HG03095 (cell line): ENCODE results near the gene NKX1-1.
"Not testable (repeated sequence)": the region's sequence is repeated elsewhere in the genome, so short reads cannot be mapped to it uniquely, and the experiment has no call there.

Source experiments
- ATAC-seq: cut with Tn5 transposase; IDR thresholded peaks from one replicate; pipeline ENCODE4 v1.9.1; 2021; ENCODE audit warnings: moderate library complexity; ENCODE audit not compliant: unreplicated experiment

The NKX1-1 gene

DNA sequence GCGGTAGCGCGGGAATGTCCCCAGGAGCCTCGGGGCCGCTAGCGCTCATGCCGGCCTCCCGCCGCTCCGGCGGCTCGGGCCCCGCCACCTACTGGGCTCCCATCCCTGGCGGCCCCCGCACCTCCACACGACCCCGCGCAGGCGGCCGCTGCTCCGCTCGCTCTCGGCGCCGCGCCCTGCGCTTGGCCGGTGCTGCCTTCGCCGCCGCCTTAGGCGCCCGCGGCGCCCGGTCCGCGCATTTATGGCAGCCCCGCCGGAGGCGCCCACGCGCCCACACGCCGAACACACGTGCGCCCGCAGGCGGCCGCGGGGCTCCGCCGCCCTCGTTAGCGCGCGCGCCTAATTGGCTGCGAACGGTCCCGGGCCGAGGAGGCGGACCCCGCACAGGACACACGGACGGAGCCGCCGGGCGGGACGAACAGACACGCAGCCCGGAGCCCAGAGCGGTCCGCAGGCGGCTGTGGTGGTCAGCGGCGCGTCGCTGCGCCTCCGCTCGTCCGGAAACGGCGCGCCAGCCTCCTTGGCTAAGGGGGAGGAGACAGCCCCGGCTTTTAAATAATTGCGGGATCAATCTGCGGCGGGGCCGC, at the start of gene NKX1-1:
Gene NKX1-1 (minus strand): TSS at position 49 of the 587 bp plus-strand sequence. CDS start 0 bp downstream, at position 49.
- no peak for ATAC-seq

GRCh38 chr4:1453731-1454130, 47.5 kb upstream of the NKX1-1 start:
- ATAC-seq, result no peak

DNA sequence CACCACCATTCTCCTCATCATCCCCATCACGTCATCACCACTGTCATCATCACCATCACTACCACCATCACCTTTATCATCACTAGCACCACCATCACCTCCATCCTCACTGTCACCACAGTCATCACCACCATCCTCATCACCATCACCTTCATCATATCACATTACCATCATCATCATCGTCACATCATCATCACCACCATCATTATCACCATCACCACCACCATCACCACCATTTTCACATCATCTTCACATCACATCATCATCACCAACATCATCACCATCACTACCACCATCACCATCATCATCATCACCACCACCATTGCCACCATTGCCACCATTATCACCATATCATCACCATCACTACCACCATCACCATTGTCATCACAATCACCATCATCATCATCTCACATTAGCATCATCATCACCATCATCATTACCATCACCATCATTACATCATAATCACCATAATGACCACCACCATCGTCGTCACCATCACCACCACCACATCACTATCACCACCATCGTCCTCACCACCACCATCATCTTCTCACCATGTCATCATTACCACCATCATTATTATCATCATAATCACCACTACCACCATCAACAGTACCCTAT, 46.3 kb upstream of the NKX1-1 start:
- ATAC-seq, result no peak

GRCh38 chr4:1451752-1452122, 45.5 kb upstream of the NKX1-1 start:
- ATAC-seq, result no peak

DNA sequence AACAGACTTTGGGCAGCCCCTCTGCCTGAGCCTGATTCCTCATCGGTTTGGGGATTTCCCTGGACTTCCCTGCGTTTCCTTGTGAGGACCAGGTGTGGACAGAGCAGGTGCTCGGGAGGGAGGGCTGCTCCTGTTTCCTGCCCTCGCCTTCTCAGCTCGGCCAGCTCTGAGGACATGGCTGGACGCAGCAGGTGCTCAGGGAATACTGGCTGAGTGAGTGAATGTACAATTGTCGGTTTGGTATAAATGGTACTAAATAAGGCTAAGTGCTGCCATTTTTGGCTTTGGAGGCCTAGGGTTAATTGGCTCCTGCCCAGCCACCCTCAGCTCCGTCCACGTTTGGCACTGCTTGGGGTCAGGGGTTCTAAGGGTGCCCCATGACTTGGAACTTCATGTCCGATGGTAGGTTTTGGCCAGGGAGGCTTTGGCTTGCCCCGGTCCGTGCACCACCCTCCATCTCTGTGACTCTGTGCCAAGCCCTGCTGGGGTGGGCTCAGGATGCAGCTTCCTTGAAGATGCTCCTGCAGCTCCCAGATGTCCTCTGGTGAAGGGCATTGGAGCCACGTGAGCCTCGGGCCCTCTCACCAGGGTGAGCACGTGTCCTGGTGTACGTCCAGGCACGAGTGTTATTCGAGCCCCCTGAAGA, 45.0 kb upstream of the NKX1-1 start:
- no peak for ATAC-seq

DNA sequence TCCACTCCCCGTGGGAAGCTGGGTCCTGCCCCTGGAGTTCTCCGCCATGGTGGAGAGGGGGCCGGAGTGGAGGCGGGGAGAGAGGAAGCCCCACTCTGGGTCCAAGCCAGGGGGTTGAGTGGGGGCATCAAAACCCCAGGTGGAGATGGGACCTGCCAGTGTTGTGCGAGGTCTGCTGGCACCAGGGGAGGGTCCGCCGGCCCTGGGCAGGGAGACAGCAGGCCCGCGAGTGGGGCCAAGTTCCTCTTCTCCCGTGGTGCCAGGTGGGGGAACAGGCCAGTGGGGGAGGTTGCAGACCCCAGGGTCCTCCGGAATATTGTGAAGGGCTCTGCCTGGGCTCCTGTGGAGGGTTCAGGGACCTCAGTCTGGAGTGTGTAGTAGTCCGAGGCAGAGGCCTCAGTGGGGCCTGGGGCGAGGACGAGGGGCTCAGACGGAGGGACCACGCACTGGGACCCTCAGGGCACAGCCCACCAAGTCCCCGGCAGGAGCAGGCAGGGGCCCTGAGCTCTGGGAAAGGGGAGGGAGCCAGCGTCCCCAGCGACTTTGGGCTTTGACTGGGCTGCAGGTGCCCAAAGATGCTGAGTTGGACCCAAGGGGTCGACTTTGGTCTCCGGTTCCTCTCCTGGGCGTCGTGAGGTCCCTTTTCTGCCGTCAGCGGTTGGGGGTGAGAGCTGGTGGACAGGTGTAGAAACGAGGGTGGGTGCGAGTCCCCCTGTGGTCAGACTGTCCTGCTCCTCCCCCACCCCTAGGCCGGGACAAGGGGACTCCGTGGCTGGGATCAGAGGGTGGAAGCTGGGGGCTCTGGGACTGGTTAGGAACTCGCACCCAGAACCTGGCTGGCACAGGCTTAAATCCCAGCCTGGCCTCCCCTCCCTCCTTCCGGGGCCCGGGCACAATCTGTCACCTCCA, 43.8 kb upstream of the NKX1-1 start:
- no peak for ATAC-seq

DNA sequence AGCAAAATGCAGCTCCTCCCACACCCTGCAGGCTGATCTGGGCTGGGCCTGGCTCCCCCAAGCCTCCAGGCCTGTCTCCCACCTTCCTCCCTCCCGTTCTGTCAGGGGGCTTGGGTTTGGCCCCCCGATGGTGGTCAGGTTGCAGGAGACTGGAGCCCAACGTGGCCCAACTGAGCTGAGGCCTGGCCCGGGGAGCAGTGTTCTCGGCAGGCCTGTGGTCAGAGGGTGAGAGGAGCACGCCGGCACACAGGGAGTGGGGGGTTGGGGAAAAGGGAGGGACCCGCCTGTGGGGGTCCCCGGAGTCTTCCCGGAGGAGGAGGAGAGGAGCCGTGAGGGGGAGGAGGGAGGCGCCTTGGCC, 43.2 kb upstream of the NKX1-1 start:
- no peak for ATAC-seq

GRCh38 chr4:1448589-1449420, 42.6 kb upstream of the NKX1-1 start:
- no peak for ATAC-seq

GRCh38 chr4:1447676-1448588, 41.7 kb upstream of the NKX1-1 start:
- ATAC-seq, result no peak

DNA sequence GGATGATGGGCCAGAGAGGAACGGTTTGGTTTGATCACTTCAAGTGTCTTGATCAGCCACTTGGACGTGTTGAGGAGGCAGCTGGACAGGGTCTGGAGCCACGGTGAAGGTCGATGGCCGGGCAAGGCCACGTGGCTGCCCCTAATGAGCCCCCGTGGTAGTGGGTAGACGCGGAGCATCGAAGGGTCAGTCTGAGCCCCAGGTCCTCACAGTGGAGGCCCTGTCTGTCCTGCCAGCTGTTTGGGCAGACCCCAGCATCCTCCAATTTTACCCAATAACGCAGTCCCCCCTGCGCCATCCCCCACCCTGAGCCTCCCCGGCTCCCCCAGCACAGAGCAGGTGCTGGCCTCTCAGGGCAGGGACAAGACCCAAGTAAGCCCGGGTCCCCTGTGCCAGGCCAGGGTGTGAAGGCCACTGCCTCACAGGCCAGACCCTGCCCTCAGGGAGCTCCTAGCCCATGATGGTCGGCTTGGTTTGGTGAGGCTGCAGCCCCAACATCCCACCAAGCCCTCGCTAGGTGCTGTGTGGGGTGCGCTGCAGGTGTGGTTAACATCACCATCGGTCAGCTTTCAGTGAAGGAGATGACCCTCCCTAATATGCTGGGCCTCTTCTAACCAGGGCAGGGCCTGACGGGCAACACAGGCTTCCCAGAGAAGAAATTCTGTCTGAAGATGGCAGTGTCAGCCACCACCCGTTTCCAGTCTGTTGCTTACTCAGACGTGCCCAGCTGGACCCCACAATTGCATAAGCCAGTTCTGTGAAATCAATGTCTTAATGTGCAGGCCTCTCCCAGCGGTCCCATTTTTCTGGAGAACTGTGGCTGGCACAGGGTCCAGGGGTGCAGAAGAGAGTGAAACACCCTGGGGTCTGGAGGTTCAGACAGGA, 40.5 kb upstream of the NKX1-1 start:
- ATAC-seq, result no peak

DNA sequence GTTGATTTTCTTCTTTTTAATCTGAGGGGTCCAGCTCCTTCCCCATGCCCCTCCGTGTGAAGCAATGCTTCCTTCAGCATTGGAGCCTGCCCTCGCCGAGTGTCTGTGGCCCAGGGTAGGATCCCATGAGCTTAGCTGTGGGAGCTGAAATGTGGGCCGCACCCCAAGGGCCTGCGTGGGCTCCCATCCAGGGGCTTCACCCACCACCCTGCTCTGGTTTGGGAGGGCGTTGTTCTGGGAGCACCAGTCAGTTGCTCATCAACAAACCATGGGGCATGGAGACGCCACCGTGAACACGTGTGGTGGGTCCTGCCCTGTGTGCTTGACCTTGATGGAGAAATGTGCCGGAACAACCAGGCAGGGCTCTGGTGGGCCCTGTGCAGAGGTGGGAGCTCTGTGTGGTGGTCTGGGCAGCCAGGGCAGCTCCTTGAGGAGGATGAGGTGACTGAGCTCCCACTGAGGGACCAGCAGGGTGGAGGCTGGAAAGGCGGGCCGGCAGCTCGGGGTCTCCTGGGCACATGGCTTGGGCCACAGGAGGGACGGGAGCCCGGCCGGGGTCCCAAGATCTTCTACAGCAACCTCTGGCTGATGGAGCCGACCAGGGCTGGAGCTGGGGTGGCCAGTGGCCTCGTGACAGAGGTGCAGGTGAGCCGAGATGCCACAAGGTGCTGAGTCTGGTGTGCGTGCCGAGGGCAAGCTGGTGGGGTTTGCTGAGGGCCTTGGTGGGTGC, 39.6 kb upstream of the NKX1-1 start:
- no peak for ATAC-seq

- ATAC-seq, result not testable (repeated sequence)
Observed at GRCh38 chr4:1443688-1444172, 37.5 kb upstream of the NKX1-1 start.

DNA sequence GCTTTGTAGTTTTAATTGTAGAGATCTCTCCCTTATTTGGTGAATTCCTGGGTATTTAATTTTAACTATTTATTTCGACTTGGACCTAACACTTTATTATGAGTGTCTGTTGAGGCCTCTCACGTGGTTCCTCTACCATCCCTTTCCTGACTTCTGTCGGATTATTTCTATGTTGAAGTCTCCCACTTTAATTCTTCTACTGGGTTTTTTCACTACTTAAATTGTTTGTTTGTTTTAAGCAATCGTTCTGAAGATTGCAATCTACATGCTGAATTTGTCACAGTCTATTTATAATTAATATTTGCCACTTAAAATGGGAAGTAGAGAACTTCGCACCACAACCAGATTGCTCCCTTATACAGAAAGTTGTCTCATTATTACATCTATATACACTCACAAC, 20.8 kb upstream of the NKX1-1 start:
- no peak for ATAC-seq

DNA sequence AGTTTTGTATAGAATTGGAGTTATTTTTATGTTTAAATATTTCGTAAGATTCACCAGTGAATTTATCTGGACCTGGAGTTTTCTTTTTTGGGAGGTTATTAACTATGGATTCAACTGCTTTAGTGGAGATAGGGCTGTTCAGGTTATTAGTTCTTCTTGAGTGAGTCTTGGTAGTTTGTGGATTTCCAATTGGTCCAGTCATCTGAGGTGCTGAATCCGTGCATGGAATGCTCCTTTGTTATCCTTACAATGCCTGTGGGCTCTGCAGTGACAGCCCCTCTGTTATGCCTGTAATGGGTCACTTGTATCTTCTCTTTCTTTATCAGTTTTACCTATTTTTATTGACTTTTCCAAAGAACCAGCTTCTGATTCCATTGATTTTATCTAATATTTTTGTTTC, 15.4 kb upstream of the NKX1-1 start:
- ATAC-seq, result no peak

DNA sequence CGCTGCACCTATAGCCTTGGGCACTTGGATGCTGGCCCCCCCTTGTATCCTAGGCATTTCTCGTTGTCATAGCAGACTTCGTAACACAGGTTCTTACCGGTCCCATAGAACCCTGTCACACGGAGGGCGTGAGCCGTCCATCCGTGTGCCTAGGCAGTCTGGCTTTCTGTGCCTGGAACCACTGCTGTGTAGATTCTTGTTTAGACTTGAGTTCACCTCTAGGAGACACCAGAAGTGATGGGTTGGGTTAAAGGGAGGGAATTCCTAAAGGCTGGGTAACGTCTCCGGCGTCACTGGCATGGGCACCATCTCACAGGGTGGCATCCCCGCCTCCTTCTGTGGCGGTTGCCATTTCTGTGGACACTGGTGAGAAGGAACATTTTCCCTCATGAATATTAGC, 13.5 kb upstream of the NKX1-1 start:
- ATAC-seq, result no peak

DNA sequence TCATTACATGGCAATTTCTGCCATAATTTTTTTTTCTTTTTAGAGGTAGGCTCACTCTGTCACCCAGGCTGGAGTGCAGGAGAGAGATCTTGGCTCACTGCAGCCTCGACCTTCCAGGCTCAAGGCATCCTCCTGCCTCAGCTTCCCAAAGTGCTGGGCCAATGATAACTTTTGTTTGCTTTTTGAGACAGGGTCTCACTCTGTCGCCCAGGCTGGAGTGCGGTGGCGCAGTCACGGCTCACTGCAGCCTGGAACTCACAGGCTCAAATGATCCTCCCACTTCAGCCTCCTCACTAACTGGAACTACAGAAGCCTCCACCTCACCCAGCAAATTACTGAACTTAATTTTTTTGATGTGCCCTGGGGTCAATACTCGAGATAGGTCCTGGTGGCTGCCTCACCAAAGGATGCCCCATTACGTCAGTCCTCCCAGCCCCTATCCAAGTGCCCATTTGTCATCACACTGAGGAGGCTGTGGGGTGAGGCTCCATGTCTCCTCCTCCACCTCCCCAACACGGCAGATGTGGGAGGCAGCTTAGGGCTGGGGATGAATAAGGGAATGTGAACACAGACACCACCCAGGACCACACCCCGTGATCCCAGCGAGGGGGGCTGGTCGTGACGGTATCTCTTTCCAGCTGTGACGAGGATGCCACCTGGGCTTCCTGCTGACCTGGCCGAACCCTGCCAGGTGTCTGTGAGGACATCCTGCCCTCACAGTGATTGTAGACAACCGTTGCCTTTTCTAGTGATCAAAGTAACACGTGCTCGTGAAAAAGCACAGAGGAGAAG, 12.4 kb upstream of the NKX1-1 start:
- ATAC-seq, result no peak
